Measurements from ENCODE around the gene ERGIC1. TPM values are rescaled to one million over a fixed set of nuclear protein-coding genes. Genes with fewer than 3 reads are reported as not detected.

The ERGIC1 gene
- total and polyA plus RNA-seq, 2 of the 13 experiments (the other 11 are each of a cell fraction or from before 2014, with no cell fraction given) = 78.5 to 184 TPM

GRCh38 chr5:172858990-172859811 lies 25.1 kb downstream of the ERGIC1 start (continued):
- TF ChIP-seq ZC3H4 (CRISPR knock-in tag; IDR thresholded peaks at IDR 0.05; ENCODE audit: borderline replicate concordance) (no peak; the same call in 1 of the 2 replicates), HNRNPLL (IDR thresholded peaks at IDR 0.05; ENCODE audit: low read depth, low read length, poor library complexity, severe bottlenecking) (peak; percentile 29), NR3C1 (CRISPR knock-in tag; IDR thresholded peaks at IDR 0.05) (no peak), ZNF605 (CRISPR knock-in tag; IDR thresholded peaks at IDR 0.05) (no peak; the same call in 1 of the 2 replicates), ZNF709 (CRISPR knock-in tag; IDR thresholded peaks at IDR 0.05) (no peak), ZNF790 (CRISPR knock-in tag; IDR thresholded peaks at IDR 0.05; ENCODE audit: borderline replicate concordance) (0 out of 2 replicates have a peak, but pooled peaks have one; percentile 10), KDM5B (CRISPR knock-in tag; IDR thresholded peaks at IDR 0.05; ENCODE audit: borderline replicate concordance) (no peak), AKNA (CRISPR knock-in tag; IDR thresholded peaks at IDR 0.05; ENCODE audit: borderline replicate concordance) (no peak), NFYC (CRISPR knock-in tag; IDR thresholded peaks at IDR 0.05) (peak; percentile 39), EEA1 (CRISPR knock-in tag; IDR thresholded peaks at IDR 0.05; ENCODE audit: borderline replicate concordance) (no peak), ZNF564 (CRISPR knock-in tag; IDR thresholded peaks at IDR 0.05) (peak; percentile 58; the same call in 1 of the 2 replicates), SSRP1 (CRISPR knock-in tag; IDR thresholded peaks at IDR 0.05) (peak; percentile 57; the same call in 1 of the 2 replicates), ZNF235 (CRISPR knock-in tag; IDR thresholded peaks at IDR 0.05; ENCODE audit: borderline replicate concordance) (peak; percentile 36; the same call in 1 of the 2 replicates)
- TF ChIP-seq, protein P1, sequence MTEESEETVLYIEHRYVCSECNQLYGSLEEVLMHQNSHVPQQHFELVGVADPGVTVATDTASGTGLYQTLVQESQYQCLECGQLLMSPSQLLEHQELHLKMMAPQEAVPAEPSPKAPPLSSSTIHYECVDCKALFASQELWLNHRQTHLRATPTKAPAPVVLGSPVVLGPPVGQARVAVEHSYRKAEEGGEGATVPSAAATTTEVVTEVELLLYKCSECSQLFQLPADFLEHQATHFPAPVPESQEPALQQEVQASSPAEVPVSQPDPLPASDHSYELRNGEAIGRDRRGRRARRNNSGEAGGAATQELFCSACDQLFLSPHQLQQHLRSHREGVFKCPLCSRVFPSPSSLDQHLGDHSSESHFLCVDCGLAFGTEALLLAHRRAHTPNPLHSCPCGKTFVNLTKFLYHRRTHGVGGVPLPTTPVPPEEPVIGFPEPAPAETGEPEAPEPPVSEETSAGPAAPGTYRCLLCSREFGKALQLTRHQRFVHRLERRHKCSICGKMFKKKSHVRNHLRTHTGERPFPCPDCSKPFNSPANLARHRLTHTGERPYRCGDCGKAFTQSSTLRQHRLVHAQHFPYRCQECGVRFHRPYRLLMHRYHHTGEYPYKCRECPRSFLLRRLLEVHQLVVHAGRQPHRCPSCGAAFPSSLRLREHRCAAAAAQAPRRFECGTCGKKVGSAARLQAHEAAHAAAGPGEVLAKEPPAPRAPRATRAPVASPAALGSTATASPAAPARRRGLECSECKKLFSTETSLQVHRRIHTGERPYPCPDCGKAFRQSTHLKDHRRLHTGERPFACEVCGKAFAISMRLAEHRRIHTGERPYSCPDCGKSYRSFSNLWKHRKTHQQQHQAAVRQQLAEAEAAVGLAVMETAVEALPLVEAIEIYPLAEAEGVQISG (CRISPR knock-in tag; IDR thresholded peaks at IDR 0.05) = no peak
- TF ChIP-seq, protein P2, sequence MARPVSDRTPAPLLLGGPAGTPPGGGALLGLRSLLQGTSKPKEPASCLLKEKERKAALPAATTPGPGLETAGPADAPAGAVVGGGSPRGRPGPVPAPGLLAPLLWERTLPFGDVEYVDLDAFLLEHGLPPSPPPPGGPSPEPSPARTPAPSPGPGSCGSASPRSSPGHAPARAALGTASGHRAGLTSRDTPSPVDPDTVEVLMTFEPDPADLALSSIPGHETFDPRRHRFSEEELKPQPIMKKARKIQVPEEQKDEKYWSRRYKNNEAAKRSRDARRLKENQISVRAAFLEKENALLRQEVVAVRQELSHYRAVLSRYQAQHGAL (CRISPR knock-in tag; IDR thresholded peaks at IDR 0.05; ENCODE audit: not compliant biosample characterization) = no peak
- TF ChIP-seq, protein P3, sequence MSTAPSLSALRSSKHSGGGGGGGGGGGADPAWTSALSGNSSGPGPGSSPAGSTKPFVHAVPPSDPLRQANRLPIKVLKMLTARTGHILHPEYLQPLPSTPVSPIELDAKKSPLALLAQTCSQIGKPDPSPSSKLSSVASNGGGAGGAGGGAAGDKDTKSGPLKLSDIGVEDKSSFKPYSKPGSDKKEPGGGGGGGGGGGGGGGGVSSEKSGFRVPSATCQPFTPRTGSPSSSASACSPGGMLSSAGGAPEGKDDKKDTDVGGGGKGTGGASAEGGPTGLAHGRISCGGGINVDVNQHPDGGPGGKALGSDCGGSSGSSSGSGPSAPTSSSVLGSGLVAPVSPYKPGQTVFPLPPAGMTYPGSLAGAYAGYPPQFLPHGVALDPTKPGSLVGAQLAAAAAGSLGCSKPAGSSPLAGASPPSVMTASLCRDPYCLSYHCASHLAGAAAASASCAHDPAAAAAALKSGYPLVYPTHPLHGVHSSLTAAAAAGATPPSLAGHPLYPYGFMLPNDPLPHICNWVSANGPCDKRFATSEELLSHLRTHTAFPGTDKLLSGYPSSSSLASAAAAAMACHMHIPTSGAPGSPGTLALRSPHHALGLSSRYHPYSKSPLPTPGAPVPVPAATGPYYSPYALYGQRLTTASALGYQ (CRISPR knock-in tag; IDR thresholded peaks at IDR 0.05) = peak; percentile 83
- TF ChIP-seq, protein P4, sequence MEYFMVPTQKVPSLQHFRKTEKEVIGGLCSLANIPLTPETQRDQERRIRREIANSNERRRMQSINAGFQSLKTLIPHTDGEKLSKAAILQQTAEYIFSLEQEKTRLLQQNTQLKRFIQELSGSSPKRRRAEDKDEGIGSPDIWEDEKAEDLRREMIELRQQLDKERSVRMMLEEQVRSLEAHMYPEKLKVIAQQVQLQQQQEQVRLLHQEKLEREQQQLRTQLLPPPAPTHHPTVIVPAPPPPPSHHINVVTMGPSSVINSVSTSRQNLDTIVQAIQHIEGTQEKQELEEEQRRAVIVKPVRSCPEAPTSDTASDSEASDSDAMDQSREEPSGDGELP (IDR thresholded peaks at IDR 0.05; ENCODE audit: borderline replicate concordance, low read depth) = peak; percentile 99
